Measurements from ENCODE around the gene TTC12.
"Not testable (repeated sequence)": the region's sequence is repeated elsewhere in the genome, so short reads cannot be mapped to it uniquely, and the experiment has no call there.

Gene TTC12

GRCh38 chr11:113283881-113284280 is 30.5 kb upstream of the TTC12 start:
- no peak for DNase-seq (ENCODE audit: low read depth in 2 of 2)

GRCh38 chr11:113286009-113286408 is 28.4 kb upstream of the TTC12 start:
- no peak for DNase-seq (ENCODE audit: low read depth in 2 of 2)

GRCh38 chr11:113286509-113287497 is 27.6 kb upstream of the TTC12 start:
- DNase-seq (ENCODE audit: low read depth in 2 of 2) = no peak

GRCh38 chr11:113287801-113288200 is 26.6 kb upstream of the TTC12 start:
- no peak for DNase-seq (ENCODE audit: low read depth in 2 of 2)

- no peak for DNase-seq (ENCODE audit: low read depth in 2 of 2)
Observed at GRCh38 chr11:113288286-113288863, 26.0 kb upstream of the TTC12 start.

GRCh38 chr11:113289431-113290187 is 24.8 kb upstream of the TTC12 start:
- DNase-seq (ENCODE audit: low read depth in 2 of 2) = peak; percentile 38 to 52

GRCh38 chr11:113293936-113294335 is 20.4 kb upstream of the TTC12 start:
- DNase-seq (ENCODE audit: low read depth in 2 of 2) = no peak

GRCh38 chr11:113295993-113296392 is 18.4 kb upstream of the TTC12 start:
- no peak for DNase-seq (ENCODE audit: low read depth in 2 of 2)

- DNase-seq (ENCODE audit: low read depth in 2 of 2) = no peak
Observed at GRCh38 chr11:113296447-113297205, 17.8 kb upstream of the TTC12 start.

GRCh38 chr11:113298496-113298895 is 15.9 kb upstream of the TTC12 start:
- not testable (repeated sequence) for DNase-seq (ENCODE audit: low read depth in 2 of 2)

- no peak for DNase-seq (ENCODE audit: low read depth in 2 of 2)
Observed at GRCh38 chr11:113304916-113305315, 9.5 kb upstream of the TTC12 start.

- peak; percentile 50 to 68 for DNase-seq (ENCODE audit: low read depth in 2 of 2)
Observed at GRCh38 chr11:113305440-113306336, 8.7 kb upstream of the TTC12 start.

GRCh38 chr11:113308601-113309000 is 5.8 kb upstream of the TTC12 start:
- no peak for DNase-seq (ENCODE audit: low read depth in 2 of 2)

GRCh38 chr11:113311536-113311935 is 2.8 kb upstream of the TTC12 start:
- DNase-seq (ENCODE audit: low read depth in 2 of 2) = no peak

- no peak for DNase-seq (ENCODE audit: low read depth in 2 of 2)
Observed at GRCh38 chr11:113313601-113314000, 782 bp upstream of the TTC12 start.

GRCh38 chr11:113314065-113314388 is 356 bp upstream of the TTC12 start:
- no peak for DNase-seq (ENCODE audit: low read depth in 2 of 2)

- DNase-seq (ENCODE audit: low read depth in 2 of 2) = no peak
Observed at GRCh38 chr11:113315811-113316210, 1.4 kb downstream of the TTC12 start.

GRCh38 chr11:113316256-113316655 is 1.9 kb downstream of the TTC12 start:
- DNase-seq (ENCODE audit: low read depth in 2 of 2) = no peak

- no peak for DNase-seq (ENCODE audit: low read depth in 2 of 2)
Observed at GRCh38 chr11:113317339-113317738, 3.0 kb downstream of the TTC12 start.

- no peak for DNase-seq (ENCODE audit: low read depth in 2 of 2)
Observed at GRCh38 chr11:113319085-113319484, 4.7 kb downstream of the TTC12 start.

GRCh38 chr11:113322158-113322557 is 7.8 kb downstream of the TTC12 start:
- no peak for DNase-seq (ENCODE audit: low read depth in 2 of 2)
